SH-SY5Y (cell line): Measurements from ENCODE around the gene BAIAP2.

Experiments used
- GATA2 ChIP-seq: IDR thresholded peaks from 2 replicates; pipeline ENCODE4 v1.6.1; 2011; ENCODE audit warnings: mild to moderate bottlenecking, low read depth, low read length
- GATA3 ChIP-seq: IDR thresholded peaks from 2 replicates; pipeline ENCODE4 v1.6.1; 2011; ENCODE audit warnings: low read depth, mild to moderate bottlenecking, low read length, moderate library complexity

GRCh38 chr17:80989586-80989913 lies 45.4 kb upstream of the BAIAP2 start:
- TF ChIP-seq GATA3 (no peak), GATA2 (no peak)
